Endothelial cell of umbilical vein (primary cell): ENCODE data around the gene TXNDC17.

Experiments
- TF ChIP-seq, protein P1 (sequence below): IDR thresholded peaks from 2 replicates; pipeline ENCODE4 v1.6.1; 2011; ENCODE audit not compliant: insufficient read depth, insufficient read length
- TF ChIP-seq, protein P2 (sequence below), 2 donors: IDR thresholded peaks; 1 replicate in 1 of 2; 2 replicates in 1 of 2; pipeline ENCODE4 v1.5.1; 2011; ENCODE audit warnings: low read length in 2 of 2, mild to moderate bottlenecking in 2 of 2, moderate library complexity in 2 of 2, control low read depth in 1 of 2, inconsistent platforms in 1 of 2, low read depth in 1 of 2; ENCODE audit not compliant: insufficient read depth in 1 of 2; ENCODE audit errors: extremely low read depth in 1 of 2

DNA sequence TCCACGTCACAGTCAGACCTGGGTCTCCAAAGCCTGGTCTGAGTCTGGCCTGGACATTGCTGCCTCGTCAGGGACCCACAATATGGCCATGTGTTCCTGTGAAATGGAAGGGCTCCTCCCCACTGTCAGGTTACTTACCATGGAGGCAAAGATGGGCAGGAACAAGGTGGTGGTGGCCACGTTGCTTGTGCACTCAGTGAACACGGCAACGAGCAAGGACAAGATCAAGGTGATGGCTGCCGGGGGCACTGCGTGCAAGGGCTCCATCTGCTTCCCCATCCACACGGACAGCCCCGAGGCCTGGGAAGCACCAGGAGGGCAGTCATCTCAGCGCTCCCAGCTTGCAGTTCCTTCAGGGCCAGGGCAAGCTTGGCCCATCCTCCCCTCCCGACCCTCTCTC, 49.8 kb downstream of the TXNDC17 start:
- TF ChIP-seq, protein P1, sequence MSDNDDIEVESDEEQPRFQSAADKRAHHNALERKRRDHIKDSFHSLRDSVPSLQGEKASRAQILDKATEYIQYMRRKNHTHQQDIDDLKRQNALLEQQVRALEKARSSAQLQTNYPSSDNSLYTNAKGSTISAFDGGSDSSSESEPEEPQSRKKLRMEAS, result no peak
- TF ChIP-seq, protein P2, sequence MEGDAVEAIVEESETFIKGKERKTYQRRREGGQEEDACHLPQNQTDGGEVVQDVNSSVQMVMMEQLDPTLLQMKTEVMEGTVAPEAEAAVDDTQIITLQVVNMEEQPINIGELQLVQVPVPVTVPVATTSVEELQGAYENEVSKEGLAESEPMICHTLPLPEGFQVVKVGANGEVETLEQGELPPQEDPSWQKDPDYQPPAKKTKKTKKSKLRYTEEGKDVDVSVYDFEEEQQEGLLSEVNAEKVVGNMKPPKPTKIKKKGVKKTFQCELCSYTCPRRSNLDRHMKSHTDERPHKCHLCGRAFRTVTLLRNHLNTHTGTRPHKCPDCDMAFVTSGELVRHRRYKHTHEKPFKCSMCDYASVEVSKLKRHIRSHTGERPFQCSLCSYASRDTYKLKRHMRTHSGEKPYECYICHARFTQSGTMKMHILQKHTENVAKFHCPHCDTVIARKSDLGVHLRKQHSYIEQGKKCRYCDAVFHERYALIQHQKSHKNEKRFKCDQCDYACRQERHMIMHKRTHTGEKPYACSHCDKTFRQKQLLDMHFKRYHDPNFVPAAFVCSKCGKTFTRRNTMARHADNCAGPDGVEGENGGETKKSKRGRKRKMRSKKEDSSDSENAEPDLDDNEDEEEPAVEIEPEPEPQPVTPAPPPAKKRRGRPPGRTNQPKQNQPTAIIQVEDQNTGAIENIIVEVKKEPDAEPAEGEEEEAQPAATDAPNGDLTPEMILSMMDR (IDR thresholded peaks at IDR 0.05; ENCODE audit: extremely low read depth in 1 of 2, insufficient read depth in 1 of 2, low read depth in 1 of 2, low read length in 2 of 2), result no peak
